Activated naive CD4-positive, alpha-beta T cell treated with anti-CD3 and anti-CD28 coated beads, Interleukin-2, amount 10 ng/mL, durations not matched to agents 7 days and 5 days (primary cell): ENCODE measurements around the gene C18orf63.

ENCODE experiments used
- CTCF ChIA-PET: fragments of 350-600 bp; sonication (Branson Sonifier 250); formaldehyde crosslinking; loops from one replicate; lab custom pipeline; 2021; ENCODE audit warnings: antibody characterized with exemption; lab: Charles Lee
- DNase-seq: peaks from one replicate; pipeline ENCODE4 v3.0.0-alpha.2; 2020
- H3K27ac Mint-ChIP-seq: one replicate; pipeline ENCODE4 v1.8.0; 2021; ENCODE audit warnings: mild to moderate bottlenecking, moderate library complexity, mixed read lengths
- H3K27me3 Mint-ChIP-seq: one replicate; pipeline ENCODE4 v1.8.0; 2021; ENCODE audit warnings: mild to moderate bottlenecking, mixed read lengths
- H3K36me3 Mint-ChIP-seq: one replicate; pipeline ENCODE4 v1.8.0; 2021; ENCODE audit warnings: mixed read lengths
- H3K4me1 Mint-ChIP-seq: one replicate; pipeline ENCODE4 v1.8.0; 2021; ENCODE audit warnings: mixed read lengths
- H3K4me3 Mint-ChIP-seq: one replicate; pipeline ENCODE4 v1.8.0; 2021; ENCODE audit warnings: mild to moderate bottlenecking, moderate library complexity, mixed read lengths
- H3K9me3 Mint-ChIP-seq: one replicate; pipeline ENCODE4 v1.8.0; 2021; ENCODE audit warnings: mixed read lengths

Gene C18orf63

DNA sequence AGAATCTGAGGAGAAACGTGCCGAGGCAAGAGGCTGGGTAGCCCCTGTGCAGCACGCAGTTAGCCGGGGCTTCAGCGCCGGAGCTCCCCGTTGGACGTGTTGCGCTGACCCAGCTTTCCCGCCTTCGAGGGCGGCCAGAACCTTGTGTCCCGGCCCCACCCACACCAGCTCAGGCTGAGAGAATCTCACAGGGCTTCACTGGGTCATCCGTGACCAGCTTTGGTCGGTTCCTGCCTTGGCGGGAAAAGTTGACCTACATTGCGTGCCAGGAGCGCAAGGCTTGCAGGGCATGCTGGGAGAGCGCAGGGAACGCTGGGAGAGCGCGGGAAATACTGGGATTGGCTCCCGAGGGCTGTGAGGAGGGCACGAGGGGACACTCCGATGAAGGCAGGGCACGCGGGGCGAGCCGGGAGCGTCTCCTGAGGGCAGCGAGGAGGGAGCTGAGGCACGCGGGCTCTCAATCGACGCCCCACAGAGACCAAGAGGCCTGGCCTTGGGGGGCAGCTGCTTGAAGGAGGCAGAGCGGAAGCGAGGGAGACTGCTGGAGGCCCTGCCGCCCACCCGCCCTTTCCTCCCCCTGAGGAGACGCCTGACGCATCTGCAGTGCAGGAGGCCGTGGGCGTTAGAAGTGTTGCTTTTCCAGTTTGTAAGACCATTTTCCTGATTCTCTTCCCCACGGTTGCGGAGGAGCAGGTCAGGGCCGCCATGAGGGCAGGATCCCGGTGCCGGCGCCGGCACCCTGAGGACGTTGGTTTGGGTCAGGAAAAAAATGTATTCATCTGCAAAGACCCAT lies at the start of gene C18orf63:
Gene C18orf63, plus strand, starts transcription at position 376 of the 793 bp plus-strand sequence. CDS start 2,027 bp downstream, outside the sequence.
- H3K36me3 Mint-ChIP-seq, result no peaks in the 10 kb centered on the region
- no peak for DNase-seq
- CTCF ChIA-PET, result no interaction called here
- no peak within 1 kb of the TSS for H3K4me3 Mint-ChIP-seq
- no peaks in the 10 kb centered on the region for H3K9me3 Mint-ChIP-seq
- H3K27me3 Mint-ChIP-seq, result peaks cover 9% of the 10 kb centered on the region
- H3K27ac Mint-ChIP-seq, result no peak within 1 kb of the TSS
- no peaks in the 10 kb centered on the region for H3K4me1 Mint-ChIP-seq

- DNase-seq, result no peak
- Mint-ChIP-seq H3K4me3 (no peak overlapping the region), H3K9me3 (no peaks in the 10 kb centered on the region), H3K36me3 (no peaks in the 10 kb centered on the region), H3K27ac (no peak overlapping the region), H3K27me3 (no peaks in the 10 kb centered on the region), H3K4me1 (no peaks in the 10 kb centered on the region)
- CTCF ChIA-PET, result no interaction called here
Observed at GRCh38 chr18:74266161-74266560, 49.5 kb upstream of the C18orf63 start.

DNA sequence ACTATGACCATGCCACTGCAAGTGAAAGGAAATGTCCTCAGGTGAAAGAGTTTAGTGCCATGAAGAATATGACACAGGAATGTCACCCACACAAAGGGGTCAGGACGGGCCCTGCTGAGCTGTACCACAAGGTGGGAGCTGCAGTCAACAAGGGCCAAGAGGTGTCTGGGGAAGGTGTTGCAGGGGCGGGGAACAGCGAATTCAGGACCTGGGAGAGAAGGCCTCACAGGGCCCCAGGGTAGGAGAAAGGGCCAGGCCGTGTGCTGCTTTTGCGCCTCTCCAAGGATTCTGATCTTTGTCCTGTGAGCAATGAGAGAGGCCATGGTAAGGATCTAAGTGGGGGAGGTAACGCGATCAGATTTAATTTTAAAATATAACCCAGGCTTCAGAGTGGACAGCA lies 47.5 kb upstream of the C18orf63 start:
- Mint-ChIP-seq H3K4me3 (no peak overlapping the region), H3K4me1 (no peaks in the 10 kb centered on the region), H3K27ac (no peak overlapping the region), H3K9me3 (no peaks in the 10 kb centered on the region), H3K27me3 (no peaks in the 10 kb centered on the region), H3K36me3 (no peaks in the 10 kb centered on the region)
- CTCF ChIA-PET, result no interaction called here
- DNase-seq, result no peak

DNA sequence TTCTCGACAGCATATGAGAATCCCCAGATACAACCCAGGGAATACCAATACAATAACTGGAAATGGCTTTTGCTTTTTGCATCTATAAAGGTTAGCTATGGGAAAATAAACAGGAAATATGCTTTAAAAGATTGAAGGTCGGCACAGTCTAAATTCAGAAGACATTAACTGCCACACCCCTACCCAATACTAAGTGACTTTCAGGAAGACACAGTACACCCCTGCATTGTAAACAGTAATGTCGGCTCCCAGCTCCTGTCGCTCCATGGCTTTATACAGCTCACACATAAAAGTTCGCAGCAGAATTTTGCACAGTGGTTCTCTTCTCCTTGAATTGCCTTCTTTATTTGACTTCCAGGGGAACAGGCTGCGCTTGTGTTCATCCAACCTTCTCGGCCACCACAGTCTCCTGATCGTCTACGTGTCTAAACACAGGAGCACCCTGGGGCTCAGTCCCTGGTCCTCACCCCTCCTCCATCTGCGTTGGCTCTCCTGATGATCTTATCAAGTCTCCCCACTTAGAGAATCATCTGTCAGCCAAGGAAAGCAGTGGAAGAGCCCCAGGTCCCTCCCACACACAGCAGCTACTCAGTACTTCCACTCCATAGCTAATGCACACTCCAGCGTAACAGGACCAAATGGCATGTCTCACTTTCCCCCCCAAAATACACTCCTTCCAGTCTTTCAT lies 46.6 kb upstream of the C18orf63 start:
- no peak overlapping the region for H3K4me3 Mint-ChIP-seq
- no peaks in the 10 kb centered on the region for H3K4me1 Mint-ChIP-seq
- H3K27me3 Mint-ChIP-seq, result no peaks in the 10 kb centered on the region
- no peaks in the 10 kb centered on the region for H3K9me3 Mint-ChIP-seq
- DNase-seq, result no peak
- H3K36me3 Mint-ChIP-seq, result no peaks in the 10 kb centered on the region
- CTCF ChIA-PET, result interaction anchor here (0.8 kb wide), 1 partner anchor 72 kb away, joined by 3 read pairs; no protein-coding TSS in a partner anchor
- H3K27ac Mint-ChIP-seq, result no peak overlapping the region

DNA sequence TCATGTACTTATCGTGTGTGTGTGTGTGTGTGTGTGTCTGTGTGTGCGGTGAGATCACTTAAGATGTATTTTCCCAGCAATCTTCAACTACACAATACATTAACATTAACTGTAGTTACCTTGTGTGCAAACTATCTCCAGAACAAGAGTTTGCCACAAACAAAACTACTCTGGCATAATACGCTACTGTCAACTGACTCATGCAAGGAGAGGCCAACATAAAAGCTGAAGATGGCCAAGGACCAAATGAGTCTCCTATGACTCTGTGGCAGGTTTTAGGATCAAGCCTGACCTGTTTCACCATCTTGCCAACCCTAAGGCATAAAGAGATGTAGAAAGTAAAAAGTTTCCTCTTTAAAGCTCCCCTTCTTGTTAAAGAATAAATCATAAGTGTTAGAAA lies 44.0 kb upstream of the C18orf63 start:
- H3K27me3 Mint-ChIP-seq, result no peaks in the 10 kb centered on the region

GRCh38 chr18:74273394-74273793 lies 42.2 kb upstream of the C18orf63 start:
- Mint-ChIP-seq H3K4me1 (no peaks in the 10 kb centered on the region), H3K9me3 (no peaks in the 10 kb centered on the region), H3K27ac (no peak overlapping the region), H3K4me3 (no peak overlapping the region), H3K36me3 (no peaks in the 10 kb centered on the region), H3K27me3 (no peaks in the 10 kb centered on the region)
- DNase-seq, result no peak
- CTCF ChIA-PET, result no interaction called here

More for the DNA sequence above, 44.0 kb upstream of the C18orf63 start:
- no peaks in the 10 kb centered on the region for H3K36me3 Mint-ChIP-seq
- no peak for DNase-seq
- H3K4me3 Mint-ChIP-seq, result no peak overlapping the region
- H3K27ac Mint-ChIP-seq, result no peak overlapping the region
- H3K4me1 Mint-ChIP-seq, result no peaks in the 10 kb centered on the region
- CTCF ChIA-PET, result interaction anchor here (0.6 kb wide), 1 partner anchor 16 kb away, joined by 3 read pairs; no protein-coding TSS in a partner anchor
- no peaks in the 10 kb centered on the region for H3K9me3 Mint-ChIP-seq

DNA sequence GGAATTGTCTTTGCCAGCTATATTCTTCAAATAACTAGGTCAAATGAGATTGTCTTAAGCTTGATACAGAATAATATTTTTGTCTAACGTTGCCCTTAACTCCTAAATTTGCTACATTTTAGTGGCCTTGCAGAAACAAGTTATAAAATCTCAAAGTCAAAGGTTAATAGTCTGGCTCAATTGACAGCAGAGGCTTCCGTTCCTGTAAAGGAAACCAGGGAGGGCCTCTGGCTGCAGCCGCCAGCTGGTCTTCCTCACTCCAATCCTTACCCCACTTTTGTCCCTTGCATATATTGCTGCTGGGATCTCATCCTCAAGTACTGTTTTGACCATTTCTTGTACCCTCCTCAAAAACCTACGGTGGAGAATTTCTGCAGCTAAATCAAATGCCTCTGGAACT lies 40.9 kb upstream of the C18orf63 start:
- no peak overlapping the region for H3K27ac Mint-ChIP-seq
- no peak overlapping the region for H3K4me3 Mint-ChIP-seq
- CTCF ChIA-PET, result no interaction called here
- H3K9me3 Mint-ChIP-seq, result no peaks in the 10 kb centered on the region
- no peaks in the 10 kb centered on the region for H3K27me3 Mint-ChIP-seq
- no peaks in the 10 kb centered on the region for H3K36me3 Mint-ChIP-seq
- no peaks in the 10 kb centered on the region for H3K4me1 Mint-ChIP-seq
- DNase-seq, result no peak

DNA sequence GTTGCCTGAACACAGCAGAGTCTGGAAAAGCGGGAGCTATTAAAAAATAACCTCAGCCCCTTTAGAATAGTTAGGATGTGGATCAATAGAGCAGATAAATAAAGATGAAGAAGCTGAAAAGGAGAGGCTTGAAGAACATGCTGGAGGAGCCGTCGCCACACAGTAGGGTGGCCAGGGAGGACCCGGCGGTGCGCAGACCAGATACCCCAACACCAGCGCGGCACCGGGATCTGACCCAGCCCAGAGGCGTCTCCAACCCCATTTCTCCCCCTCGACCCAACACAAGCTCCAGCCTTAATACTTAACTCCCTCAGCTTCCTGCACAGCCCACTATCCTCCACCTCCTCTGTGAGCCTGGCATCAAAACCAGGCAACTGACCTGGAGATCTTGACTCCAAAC lies 39.9 kb upstream of the C18orf63 start:
- DNase-seq, result no peak
- CTCF ChIA-PET, result no interaction called here
- H3K27me3 Mint-ChIP-seq, result no peaks in the 10 kb centered on the region
- no peak overlapping the region for H3K27ac Mint-ChIP-seq
- H3K36me3 Mint-ChIP-seq, result no peaks in the 10 kb centered on the region
- no peaks in the 10 kb centered on the region for H3K4me1 Mint-ChIP-seq
- no peaks in the 10 kb centered on the region for H3K9me3 Mint-ChIP-seq
- no peak overlapping the region for H3K4me3 Mint-ChIP-seq

DNA sequence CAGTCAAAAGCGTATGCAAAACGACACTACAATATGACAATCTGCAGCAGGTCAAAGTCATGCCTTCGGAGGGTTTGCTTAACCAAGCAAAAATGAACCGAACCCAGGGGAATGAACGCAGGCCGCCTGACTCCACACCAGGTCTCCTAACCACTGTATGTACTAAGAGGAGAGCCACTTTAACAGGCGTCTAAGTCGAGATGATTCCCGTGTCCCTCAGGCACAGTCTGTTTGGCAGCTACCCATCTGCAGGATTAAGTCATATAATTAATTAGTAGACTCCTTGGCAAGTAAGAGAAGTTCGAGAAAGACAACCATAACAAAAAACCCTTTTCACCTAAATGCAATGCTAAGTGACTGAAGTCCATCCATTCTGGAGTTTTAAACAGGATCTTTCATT lies 39.0 kb upstream of the C18orf63 start:
- Mint-ChIP-seq H3K9me3 (no peaks in the 10 kb centered on the region), H3K4me1 (peaks cover 5% of the 10 kb centered on the region), H3K36me3 (no peaks in the 10 kb centered on the region), H3K27me3 (no peaks in the 10 kb centered on the region), H3K4me3 (no peak overlapping the region), H3K27ac (no peak overlapping the region)
- DNase-seq, result no peak
- CTCF ChIA-PET, result no interaction called here

- Mint-ChIP-seq H3K36me3 (no peaks in the 10 kb centered on the region), H3K27me3 (no peaks in the 10 kb centered on the region), H3K27ac (no peak overlapping the region), H3K9me3 (no peaks in the 10 kb centered on the region), H3K4me1 (peaks cover 12% of the 10 kb centered on the region), H3K4me3 (no peak overlapping the region)
- no peak for DNase-seq
- CTCF ChIA-PET, result no interaction called here
Observed at GRCh38 chr18:74277296-74277695, 38.3 kb upstream of the C18orf63 start.

DNA sequence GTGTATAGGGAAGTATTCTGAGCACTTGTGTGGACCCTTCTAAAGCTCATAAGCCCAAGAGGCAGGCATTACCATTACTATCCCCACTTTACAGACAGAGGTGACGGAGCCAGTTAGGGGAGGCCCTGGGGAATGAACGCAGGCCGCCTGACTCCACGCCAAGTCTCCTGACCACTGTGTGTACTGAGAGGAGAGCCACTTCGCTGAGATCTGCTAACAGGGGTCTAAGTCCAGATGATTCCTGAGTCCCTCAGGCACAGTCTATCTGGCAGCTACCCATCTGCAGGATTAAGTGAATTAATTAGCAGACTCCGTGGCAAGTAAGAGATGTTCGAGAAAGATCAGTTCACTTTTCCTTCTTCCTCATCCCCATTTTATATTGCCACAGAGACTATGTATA lies 37.6 kb upstream of the C18orf63 start:
- DNase-seq, result no peak
- CTCF ChIA-PET, result no interaction called here
- Mint-ChIP-seq H3K36me3 (no peaks in the 10 kb centered on the region), H3K27me3 (no peaks in the 10 kb centered on the region), H3K9me3 (no peaks in the 10 kb centered on the region), H3K27ac (no peak overlapping the region), H3K4me1 (peaks cover 20% of the 10 kb centered on the region), H3K4me3 (no peak overlapping the region)

GRCh38 chr18:74278983-74279382 lies 36.7 kb upstream of the C18orf63 start:
- H3K36me3 Mint-ChIP-seq, result no peaks in the 10 kb centered on the region
- no peaks in the 10 kb centered on the region for H3K9me3 Mint-ChIP-seq
- H3K4me3 Mint-ChIP-seq, result no peak overlapping the region
- DNase-seq, result no peak
- H3K27ac Mint-ChIP-seq, result no peak overlapping the region
- peaks cover 26% of the 10 kb centered on the region for H3K4me1 Mint-ChIP-seq
- CTCF ChIA-PET, result no interaction called here
- H3K27me3 Mint-ChIP-seq, result no peaks in the 10 kb centered on the region

DNA sequence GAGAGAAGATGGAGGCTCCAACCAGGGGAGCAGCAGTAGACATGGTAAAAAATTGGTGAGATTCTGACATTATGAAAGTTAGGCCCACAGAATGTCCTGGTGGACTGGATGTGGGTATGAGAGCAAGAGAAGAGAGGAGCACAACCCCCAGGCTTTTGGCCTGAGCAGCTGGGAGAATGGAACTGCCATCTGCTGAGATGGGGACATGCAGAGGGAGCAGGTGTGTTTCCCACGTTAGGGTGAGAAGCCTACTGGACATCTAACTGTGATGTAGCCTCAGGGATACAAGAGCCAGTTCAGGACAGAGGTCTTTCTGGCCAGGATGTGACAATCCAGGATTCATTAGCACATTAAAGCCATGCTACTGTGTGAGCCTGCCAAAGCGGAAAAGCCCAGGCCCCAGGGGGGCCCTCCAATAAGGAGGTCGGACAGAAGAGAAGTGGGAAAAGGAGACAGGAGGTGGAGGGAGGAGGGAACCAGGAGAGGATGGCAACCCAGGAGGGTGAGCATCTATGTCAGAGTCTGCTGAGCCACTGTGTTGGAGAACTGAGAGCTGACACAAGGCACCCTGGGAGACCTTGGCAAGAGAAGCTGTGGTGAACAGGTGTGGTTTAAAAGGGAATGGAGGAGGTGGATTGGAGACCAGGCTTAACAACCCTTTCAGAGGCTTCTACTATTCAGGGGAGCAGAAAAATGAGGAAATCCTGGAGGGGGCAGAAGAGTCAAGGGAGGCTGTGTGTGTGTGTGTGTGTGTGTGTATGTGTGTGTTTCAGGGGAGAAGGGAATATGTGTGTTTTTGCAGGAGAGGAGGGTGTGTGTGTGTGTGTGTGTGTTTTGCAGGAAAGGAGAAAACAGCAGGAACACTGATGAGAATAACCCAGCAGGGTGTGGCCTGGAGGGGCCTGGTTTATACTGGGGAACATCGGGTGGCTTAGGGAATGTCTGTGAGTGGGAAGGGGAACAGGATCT lies 34.3 kb upstream of the C18orf63 start:
- H3K9me3 Mint-ChIP-seq, result no peaks in the 10 kb centered on the region
- no peak overlapping the region for H3K4me3 Mint-ChIP-seq
- no peak for DNase-seq
- no peak overlapping the region for H3K27ac Mint-ChIP-seq
- H3K4me1 Mint-ChIP-seq, result peaks cover 26% of the 10 kb centered on the region
- CTCF ChIA-PET, result no interaction called here
- H3K27me3 Mint-ChIP-seq, result no peaks in the 10 kb centered on the region
- H3K36me3 Mint-ChIP-seq, result no peaks in the 10 kb centered on the region
